ENCODE results near the gene EXOC3L2.

DNA sequence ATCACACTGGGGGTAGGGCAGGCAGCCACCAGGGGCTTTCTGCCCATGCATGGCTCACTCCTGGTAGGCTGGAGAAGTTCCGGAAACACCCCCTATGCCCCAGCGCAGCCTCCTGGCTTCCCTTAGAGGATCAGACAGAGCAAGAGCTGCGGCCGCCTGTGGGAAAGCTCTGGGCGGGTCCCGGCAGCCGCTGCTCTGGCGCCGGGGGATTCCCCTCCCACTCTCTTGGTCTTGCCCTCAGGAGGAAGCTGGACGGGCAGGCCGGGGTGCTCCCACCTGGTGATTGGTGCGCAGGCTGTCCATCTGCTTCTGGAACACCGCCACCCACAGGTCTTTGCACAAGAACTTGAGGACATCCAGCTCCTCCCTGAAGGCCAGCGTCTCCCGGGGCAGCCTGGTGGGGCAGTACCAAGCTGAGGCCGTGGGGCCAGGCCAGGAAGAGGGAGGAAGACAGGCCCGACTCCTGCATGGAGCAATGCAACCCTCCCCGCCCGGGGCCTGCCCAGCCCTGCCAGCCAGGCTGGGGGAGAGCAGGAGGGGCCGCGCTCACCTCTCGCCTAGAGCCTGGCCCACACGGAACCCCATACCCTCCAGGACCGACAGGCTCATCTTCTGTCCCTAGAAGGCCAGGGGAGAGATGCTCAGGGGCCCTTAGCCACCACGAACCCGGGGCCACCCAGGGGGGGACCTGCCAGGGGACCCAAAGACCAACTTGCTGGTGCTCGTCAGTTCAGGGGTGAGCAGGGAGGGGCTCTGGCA lies 80.5 kb downstream of the EXOC3L2 start:
- TF ChIP-seq CTCF (conservative IDR thresholded peaks at IDR 0.05; ENCODE audit: low read depth, low read length), result no peak
- TF ChIP-seq EZH2 (IDR thresholded peaks at IDR 0.05; ENCODE audit: borderline replicate concordance, low read depth, low read length, poor library complexity, severe bottlenecking), result no peak

Measured in A673 (cell line).